Sigmoid colon (tissue), 3 donors: ENCODE measurements around the gene KIR2DL3.

Experiments
- CTCF ChIP-seq, 4 experiments: fragments of 450-650 bp in 3 of 4; fragments of 200-600 bp in 1 of 4; IDR thresholded peaks; one replicate each; pipeline ENCODE4 v1.5.1; 2016 to 2019; ENCODE audit warnings: antibody characterized with exemption in 4 of 4, mild to moderate bottlenecking in 3 of 4, moderate library complexity in 2 of 4
- POLR2A ChIP-seq, 2 donors: fragments of 450-650 bp; IDR thresholded peaks; one replicate each; pipeline ENCODE4 v1.6.1; 2016; ENCODE audit warnings: antibody characterized with exemption in 2 of 2, mild to moderate bottlenecking in 2 of 2, moderate library complexity in 2 of 2

GRCh38 chr19:54728167-54728566, 10.1 kb upstream of the KIR2DL3 start:
- TF ChIP-seq POLR2A (IDR thresholded peaks at IDR 0.05), result no peak
- no peak for TF ChIP-seq CTCF (IDR thresholded peaks at IDR 0.05)
